ENCODE results near the gene B4GALT2.

GRCh38 chr1:43932786-43933385, 46.1 kb upstream of the B4GALT2 start:
- TF ChIP-seq CTCF (IDR thresholded peaks at IDR 0.05) (no peak), POLR2A (IDR thresholded peaks at IDR 0.05) (no peak)
